ENCODE data around the gene DNM3. TPM values are rescaled to one million over a fixed set of nuclear protein-coding genes. Genes with fewer than 3 reads are reported as not detected.
"Not testable (repeated sequence)": the region's sequence is repeated elsewhere in the genome, so short reads cannot be mapped to it uniquely, and the experiment has no call there.

The DNM3 gene
- total RNA-seq, 1 experiment from 2014 or later, result 1.2 TPM

DNA sequence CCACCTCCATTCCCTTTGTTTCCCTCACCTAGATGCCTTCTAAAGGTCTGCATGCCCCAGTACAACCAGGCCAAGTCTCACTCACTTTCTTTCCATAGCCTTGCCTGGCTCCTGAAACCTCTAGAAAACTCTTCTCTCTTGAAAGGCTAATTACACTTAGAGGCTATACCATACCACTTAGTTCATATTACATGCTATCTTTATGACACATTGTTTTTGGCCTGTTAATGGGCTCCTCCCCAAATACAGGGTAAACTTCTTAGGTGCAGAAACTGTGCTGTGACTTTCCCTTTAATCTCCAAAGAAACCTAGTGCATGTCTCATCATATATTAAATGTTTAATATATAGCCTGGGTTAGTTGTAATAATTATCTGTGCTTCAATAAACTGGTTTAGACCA is 522.6 kb downstream of the DNM3 start:
- no TSS peak for BruUV-seq (replicated peaks)
- H3K36me3 Mint-ChIP-seq (ENCODE audit: insufficient read depth, unreplicated experiment), result peaks cover 6% of the 10 kb centered on the region
- peaks cover 9% of the 10 kb centered on the region for H3K9me3 Mint-ChIP-seq (ENCODE audit: low read depth, unreplicated experiment)
- CTCF ChIA-PET, result no interaction called here
- H3K27ac Mint-ChIP-seq (ENCODE audit: unreplicated experiment), result no peak overlapping the region
- no peak overlapping the region for H3K4me3 Mint-ChIP-seq (ENCODE audit: low read depth, unreplicated experiment)
- H3K27me3 Mint-ChIP-seq (ENCODE audit: unreplicated experiment), result no peaks in the 10 kb centered on the region
- H3K4me1 Mint-ChIP-seq (ENCODE audit: low read depth, unreplicated experiment), result peaks cover 10% of the 10 kb centered on the region
- DNase-seq, result no peak
- TF ChIP-seq, protein P1, sequence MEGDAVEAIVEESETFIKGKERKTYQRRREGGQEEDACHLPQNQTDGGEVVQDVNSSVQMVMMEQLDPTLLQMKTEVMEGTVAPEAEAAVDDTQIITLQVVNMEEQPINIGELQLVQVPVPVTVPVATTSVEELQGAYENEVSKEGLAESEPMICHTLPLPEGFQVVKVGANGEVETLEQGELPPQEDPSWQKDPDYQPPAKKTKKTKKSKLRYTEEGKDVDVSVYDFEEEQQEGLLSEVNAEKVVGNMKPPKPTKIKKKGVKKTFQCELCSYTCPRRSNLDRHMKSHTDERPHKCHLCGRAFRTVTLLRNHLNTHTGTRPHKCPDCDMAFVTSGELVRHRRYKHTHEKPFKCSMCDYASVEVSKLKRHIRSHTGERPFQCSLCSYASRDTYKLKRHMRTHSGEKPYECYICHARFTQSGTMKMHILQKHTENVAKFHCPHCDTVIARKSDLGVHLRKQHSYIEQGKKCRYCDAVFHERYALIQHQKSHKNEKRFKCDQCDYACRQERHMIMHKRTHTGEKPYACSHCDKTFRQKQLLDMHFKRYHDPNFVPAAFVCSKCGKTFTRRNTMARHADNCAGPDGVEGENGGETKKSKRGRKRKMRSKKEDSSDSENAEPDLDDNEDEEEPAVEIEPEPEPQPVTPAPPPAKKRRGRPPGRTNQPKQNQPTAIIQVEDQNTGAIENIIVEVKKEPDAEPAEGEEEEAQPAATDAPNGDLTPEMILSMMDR (IDR thresholded peaks at IDR 0.05; ENCODE audit: unreplicated experiment), result no peak
- intact Hi-C loops (cut with micrococcal nuclease; ENCODE audit: unreplicated experiment), result no loop called here

DNA sequence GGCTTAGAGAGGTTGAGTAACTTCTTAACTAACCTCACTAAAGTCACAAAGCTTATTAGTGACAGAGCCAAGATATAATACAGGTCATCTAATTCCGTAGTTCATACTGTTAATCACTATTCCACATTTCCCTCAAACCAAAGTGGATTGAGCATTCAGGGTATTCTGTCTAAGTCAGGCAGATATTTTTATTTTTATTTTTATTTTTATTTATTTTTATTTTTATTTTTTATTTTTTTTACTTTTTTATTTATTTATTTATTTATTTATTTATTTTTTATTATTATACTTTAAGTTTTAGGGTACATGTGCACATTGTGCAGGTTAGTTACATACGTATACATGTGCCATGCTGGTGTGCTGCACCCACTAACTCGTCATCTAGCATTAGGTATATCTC is 530.3 kb downstream of the DNM3 start:
- H3K36me3 Mint-ChIP-seq (ENCODE audit: insufficient read depth, unreplicated experiment); H3K9me3 Mint-ChIP-seq (ENCODE audit: low read depth, unreplicated experiment); BruUV-seq (replicated peaks); CTCF ChIA-PET; H3K4me3 Mint-ChIP-seq (ENCODE audit: low read depth, unreplicated experiment); H3K27ac Mint-ChIP-seq (ENCODE audit: unreplicated experiment); DNase-seq; intact Hi-C loops (cut with micrococcal nuclease; ENCODE audit: unreplicated experiment); H3K27me3 Mint-ChIP-seq (ENCODE audit: unreplicated experiment); H3K4me1 Mint-ChIP-seq (ENCODE audit: low read depth, unreplicated experiment): not testable (repeated sequence)

DNA sequence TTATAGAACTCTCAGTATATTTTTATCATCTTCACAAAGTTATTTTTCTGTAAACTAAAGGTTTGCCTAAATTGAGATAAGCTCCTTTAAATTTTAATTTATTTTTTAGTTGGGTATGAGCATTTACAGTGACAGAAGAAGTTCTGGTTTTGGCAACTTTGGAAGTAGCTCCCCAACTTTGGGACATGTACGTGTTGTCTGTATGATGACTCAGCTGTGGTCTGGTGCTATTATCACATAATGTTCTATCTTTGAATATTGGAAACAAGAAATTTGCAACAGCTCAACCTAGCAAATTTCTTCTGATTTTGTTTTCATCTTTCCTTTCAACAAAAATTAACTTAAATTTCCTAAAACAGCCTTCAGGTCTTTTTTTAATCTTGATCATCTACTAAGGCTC is 532.6 kb downstream of the DNM3 start:
- H3K4me1 Mint-ChIP-seq (ENCODE audit: low read depth, unreplicated experiment), result no peaks in the 10 kb centered on the region
- H3K36me3 Mint-ChIP-seq (ENCODE audit: insufficient read depth, unreplicated experiment), result no peaks in the 10 kb centered on the region
- no peak for DNase-seq
- TF ChIP-seq, protein P1 (IDR thresholded peaks at IDR 0.05; ENCODE audit: unreplicated experiment), result no peak
- intact Hi-C loops (cut with micrococcal nuclease; ENCODE audit: unreplicated experiment), result no loop called here
- no peaks in the 10 kb centered on the region for H3K9me3 Mint-ChIP-seq (ENCODE audit: low read depth, unreplicated experiment)
- no TSS peak for BruUV-seq (replicated peaks)
- H3K27me3 Mint-ChIP-seq (ENCODE audit: unreplicated experiment), result no peaks in the 10 kb centered on the region
- CTCF ChIA-PET, result no interaction called here
- H3K4me3 Mint-ChIP-seq (ENCODE audit: low read depth, unreplicated experiment), result no peak overlapping the region
- H3K27ac Mint-ChIP-seq (ENCODE audit: unreplicated experiment), result no peak overlapping the region

DNA sequence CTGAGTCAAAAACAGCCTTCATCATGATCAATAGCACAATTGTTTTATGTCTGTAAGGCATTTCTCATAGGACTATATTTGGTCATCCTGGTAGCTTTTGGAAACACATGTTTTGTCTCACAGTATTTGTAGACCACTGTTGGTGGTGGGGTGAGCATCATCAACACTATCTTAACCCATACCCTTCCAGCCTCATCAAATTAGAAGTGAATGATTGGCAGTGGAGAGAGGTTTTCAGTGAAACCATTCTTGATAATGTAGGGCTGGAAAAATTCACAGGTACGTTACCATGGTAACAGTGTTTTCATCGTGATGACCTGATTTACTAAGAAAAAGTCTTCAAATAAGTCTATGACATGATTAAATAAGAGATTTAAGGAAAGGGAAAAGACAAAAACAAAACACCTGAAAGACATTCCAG is 533.9 kb downstream of the DNM3 start:
- H3K36me3 Mint-ChIP-seq (ENCODE audit: insufficient read depth, unreplicated experiment), result no peaks in the 10 kb centered on the region
- no peak for DNase-seq
- H3K4me1 Mint-ChIP-seq (ENCODE audit: low read depth, unreplicated experiment), result no peaks in the 10 kb centered on the region
- no peak overlapping the region for H3K27ac Mint-ChIP-seq (ENCODE audit: unreplicated experiment)
- no peaks in the 10 kb centered on the region for H3K9me3 Mint-ChIP-seq (ENCODE audit: low read depth, unreplicated experiment)
- no TSS peak for BruUV-seq (replicated peaks)
- intact Hi-C loops (cut with micrococcal nuclease; ENCODE audit: unreplicated experiment), result no loop called here
- H3K27me3 Mint-ChIP-seq (ENCODE audit: unreplicated experiment), result no peaks in the 10 kb centered on the region
- TF ChIP-seq, protein P1 (IDR thresholded peaks at IDR 0.05; ENCODE audit: unreplicated experiment), result no peak
- CTCF ChIA-PET, result interaction anchor here (0.6 kb wide), 1 partner anchor 33 kb away, joined by 3 read pairs; no protein-coding TSS in a partner anchor
- no peak overlapping the region for H3K4me3 Mint-ChIP-seq (ENCODE audit: low read depth, unreplicated experiment)

DNA sequence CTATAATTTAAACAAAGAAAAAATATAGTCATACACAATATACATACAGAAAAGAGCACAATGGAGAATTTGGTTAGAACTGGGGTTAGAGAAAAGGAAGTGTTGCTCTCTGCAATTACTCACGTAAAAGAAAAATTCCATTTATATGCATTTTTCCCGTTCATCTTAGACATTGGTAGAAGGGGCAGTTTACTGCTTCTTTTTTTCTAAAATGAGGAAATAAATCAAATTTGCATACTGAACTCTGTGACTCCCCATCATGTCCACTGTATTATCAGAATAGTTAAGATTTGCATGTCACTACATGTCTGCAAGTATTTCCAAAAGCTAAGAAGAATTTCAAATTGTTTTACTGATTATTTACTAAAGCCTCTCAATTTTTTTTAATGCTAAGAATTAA is 535.1 kb downstream of the DNM3 start:
- DNase-seq, result no peak
- intact Hi-C loops (cut with micrococcal nuclease; ENCODE audit: unreplicated experiment), result no loop called here
- Mint-ChIP-seq H3K4me1 (ENCODE audit: low read depth, unreplicated experiment) (peaks cover 10% of the 10 kb centered on the region), H3K27me3 (ENCODE audit: unreplicated experiment) (no peaks in the 10 kb centered on the region), H3K4me3 (ENCODE audit: low read depth, unreplicated experiment) (no peak overlapping the region), H3K36me3 (ENCODE audit: insufficient read depth, unreplicated experiment) (no peaks in the 10 kb centered on the region), H3K9me3 (ENCODE audit: low read depth, unreplicated experiment) (no peaks in the 10 kb centered on the region), H3K27ac (ENCODE audit: unreplicated experiment) (no peak overlapping the region)
- TF ChIP-seq, protein P1 (IDR thresholded peaks at IDR 0.05; ENCODE audit: unreplicated experiment), result no peak
- CTCF ChIA-PET, result interaction anchor here (1.0 to 1.3 kb wide), 2 partner anchors 16 to 17 kb away, joined by 3 to 4 read pairs; no protein-coding TSS in a partner anchor
- BruUV-seq (replicated peaks), result no TSS peak
